ENCODE measurements around the gene PLXNA3.

DNA sequence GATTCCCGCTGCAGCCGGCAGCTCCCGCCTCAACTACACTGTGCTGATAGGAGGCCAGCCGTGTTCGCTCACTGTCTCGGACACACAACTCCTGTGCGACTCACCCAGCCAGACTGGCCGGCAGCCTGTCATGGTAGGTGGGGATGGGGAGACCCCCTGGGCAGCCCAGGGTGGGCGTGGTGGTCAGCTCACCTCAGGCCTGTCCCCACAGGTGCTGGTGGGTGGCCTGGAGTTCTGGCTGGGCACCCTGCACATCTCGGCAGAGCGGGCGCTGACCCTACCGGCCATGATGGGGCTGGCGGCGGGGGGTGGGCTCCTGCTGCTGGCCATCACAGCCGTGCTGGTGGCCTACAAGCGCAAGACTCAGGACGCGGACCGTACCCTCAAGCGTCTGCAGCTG is 9.5 kb downstream of the PLXNA3 start:
- TF ChIP-seq, protein P1, sequence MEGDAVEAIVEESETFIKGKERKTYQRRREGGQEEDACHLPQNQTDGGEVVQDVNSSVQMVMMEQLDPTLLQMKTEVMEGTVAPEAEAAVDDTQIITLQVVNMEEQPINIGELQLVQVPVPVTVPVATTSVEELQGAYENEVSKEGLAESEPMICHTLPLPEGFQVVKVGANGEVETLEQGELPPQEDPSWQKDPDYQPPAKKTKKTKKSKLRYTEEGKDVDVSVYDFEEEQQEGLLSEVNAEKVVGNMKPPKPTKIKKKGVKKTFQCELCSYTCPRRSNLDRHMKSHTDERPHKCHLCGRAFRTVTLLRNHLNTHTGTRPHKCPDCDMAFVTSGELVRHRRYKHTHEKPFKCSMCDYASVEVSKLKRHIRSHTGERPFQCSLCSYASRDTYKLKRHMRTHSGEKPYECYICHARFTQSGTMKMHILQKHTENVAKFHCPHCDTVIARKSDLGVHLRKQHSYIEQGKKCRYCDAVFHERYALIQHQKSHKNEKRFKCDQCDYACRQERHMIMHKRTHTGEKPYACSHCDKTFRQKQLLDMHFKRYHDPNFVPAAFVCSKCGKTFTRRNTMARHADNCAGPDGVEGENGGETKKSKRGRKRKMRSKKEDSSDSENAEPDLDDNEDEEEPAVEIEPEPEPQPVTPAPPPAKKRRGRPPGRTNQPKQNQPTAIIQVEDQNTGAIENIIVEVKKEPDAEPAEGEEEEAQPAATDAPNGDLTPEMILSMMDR (IDR thresholded peaks at IDR 0.05) = no peak
- TF ChIP-seq POLR2A (IDR thresholded peaks at IDR 0.05) (no peak), EP300 (IDR thresholded peaks at IDR 0.05) (no peak)
